ENCODE results near the gene KCNK3. TPM values are rescaled to one million over a fixed set of nuclear protein-coding genes. Genes with fewer than 3 reads are reported as not detected.
"Not testable (repeated sequence)": the region's sequence is repeated elsewhere in the genome, so short reads cannot be mapped to it uniquely, and the experiment has no call there.

The KCNK3 gene
- polyA plus RNA-seq, 3 donors, result 1.4 to 5.3 (median 2.0) TPM

DNA sequence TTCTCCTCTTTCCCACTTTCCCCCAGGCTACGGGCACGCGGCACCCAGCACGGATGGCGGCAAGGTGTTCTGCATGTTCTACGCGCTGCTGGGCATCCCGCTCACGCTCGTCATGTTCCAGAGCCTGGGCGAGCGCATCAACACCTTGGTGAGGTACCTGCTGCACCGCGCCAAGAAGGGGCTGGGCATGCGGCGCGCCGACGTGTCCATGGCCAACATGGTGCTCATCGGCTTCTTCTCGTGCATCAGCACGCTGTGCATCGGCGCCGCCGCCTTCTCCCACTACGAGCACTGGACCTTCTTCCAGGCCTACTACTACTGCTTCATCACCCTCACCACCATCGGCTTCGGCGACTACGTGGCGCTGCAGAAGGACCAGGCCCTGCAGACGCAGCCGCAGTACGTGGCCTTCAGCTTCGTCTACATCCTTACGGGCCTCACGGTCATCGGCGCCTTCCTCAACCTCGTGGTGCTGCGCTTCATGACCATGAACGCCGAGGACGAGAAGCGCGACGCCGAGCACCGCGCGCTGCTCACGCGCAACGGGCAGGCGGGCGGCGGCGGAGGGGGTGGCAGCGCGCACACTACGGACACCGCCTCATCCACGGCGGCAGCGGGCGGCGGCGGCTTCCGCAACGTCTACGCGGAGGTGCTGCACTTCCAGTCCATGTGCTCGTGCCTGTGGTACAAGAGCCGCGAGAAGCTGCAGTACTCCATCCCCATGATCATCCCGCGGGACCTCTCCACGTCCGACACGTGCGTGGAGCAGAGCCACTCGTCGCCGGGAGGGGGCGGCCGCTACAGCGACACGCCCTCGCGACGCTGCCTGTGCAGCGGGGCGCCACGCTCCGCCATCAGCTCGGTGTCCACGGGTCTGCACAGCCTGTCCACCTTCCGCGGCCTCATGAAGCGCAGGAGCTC lies 35.4 kb downstream of the KCNK3 start:
- DNase-seq, result no peak

DNA sequence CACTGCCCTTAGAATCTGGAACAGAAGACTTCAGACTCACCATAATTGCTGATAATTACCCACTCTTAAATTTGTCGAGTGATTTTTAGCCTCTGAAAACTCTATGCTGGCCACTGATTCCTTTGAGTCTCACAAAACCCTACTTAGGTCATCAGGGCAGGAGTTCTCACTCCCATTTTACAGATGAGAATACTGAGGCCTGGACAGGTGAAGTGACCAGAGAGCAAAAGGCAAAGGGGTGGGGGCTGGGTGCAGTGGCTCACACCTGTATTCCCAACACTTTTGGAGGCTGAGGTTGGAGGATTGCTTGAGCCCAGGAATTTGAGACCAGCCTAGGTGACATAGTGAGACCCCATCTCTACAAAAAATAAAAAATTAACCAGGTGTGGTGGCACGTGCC lies 36.8 kb downstream of the KCNK3 start:
- DNase-seq, result no peak

DNA sequence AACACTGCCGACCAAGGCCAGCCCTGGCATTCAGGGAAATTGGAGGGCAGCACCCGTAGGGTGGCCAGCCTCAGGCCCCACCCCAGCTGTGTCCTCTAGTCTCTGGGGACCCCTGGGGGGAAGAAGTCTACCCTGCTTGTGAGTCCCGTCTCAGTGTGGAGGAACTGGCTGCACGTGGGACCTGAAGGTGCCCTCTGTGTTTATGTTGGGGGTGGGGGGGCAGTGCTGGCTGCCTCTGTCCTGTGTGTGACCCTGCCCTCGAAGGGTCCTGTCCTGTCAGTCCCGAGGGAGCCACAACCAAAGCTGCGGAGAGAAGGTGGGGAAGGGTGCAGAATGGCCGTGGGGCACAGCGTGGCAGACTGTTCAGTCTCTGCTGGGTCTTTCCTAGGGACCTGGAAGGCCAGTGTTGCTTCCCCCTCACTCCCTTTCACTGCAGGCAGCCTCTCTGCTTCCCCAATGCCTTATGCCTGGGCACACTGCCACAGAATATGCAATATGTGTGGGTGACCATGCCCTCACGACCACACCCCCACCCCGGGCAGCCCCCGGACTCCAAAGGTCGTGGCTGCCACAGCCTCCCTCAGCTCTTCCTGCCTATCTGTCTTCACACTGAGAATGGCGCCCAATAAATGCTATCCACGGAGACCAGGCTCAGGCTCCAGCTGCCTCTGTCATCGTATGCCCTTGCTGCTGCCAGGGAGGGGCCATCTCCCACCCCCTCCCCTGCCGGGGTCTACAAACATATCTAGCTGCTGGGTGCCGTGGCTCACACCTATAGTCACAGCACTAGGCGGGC lies 38.2 kb downstream of the KCNK3 start:
- DNase-seq, result no peak

DNA sequence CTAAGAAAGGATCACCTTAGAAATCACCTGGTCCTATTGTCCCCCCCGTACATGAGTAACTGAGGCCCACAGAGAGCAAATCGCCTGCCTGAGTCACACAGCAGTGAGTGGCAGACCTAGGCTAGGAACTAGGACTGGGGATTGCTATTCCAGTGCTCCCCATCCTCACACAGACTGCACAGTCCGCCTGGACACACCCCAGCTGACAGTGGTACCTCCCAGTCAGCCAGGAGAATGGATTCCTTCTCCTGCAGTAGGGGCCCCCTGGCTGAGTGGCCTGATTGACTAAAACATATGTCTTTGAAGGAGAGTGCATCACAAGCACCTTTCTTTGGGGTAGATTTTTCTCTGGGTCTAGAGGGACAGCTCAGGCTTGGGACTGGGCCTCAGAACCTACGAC lies 39.2 kb downstream of the KCNK3 start:
- no peak for DNase-seq

DNA sequence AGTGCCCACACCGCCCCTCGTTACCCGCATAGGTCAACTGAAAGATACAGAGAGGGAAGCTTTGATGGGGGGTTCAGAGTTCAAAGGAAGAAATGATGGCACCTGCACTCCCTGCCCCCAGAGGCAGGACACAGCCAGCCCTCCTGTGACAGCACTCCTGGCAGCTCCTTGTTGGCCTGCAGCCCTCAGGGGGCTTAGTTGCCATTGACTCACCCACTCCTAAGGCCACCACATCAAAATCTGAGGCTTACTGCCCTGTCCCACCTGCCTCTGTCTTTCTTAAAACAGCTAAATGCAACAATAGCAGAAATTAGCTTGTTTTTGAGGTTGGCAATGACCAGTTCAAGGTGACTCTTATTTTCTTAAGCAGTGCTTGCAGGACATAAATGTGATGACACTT lies 39.9 kb downstream of the KCNK3 start:
- DNase-seq, result no peak

DNA sequence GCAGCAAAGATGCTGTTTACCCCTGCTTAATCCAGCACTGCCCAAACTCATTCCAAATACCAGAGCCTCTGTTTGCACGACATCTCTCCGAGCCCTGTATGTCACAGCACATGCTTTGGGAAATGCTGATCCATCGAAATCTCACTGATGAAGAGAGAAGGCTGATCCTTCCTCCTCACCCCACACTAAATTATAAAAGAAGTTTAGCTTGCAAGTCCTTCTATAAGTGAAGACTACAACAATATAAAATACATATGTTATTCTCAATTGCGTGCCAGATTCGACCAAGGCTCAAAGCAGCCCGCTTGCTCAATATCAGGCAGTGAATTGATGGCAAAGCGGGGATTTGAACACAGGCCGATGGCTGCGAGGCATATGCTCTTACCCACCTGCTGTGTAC lies 40.9 kb downstream of the KCNK3 start:
- no peak for DNase-seq

DNA sequence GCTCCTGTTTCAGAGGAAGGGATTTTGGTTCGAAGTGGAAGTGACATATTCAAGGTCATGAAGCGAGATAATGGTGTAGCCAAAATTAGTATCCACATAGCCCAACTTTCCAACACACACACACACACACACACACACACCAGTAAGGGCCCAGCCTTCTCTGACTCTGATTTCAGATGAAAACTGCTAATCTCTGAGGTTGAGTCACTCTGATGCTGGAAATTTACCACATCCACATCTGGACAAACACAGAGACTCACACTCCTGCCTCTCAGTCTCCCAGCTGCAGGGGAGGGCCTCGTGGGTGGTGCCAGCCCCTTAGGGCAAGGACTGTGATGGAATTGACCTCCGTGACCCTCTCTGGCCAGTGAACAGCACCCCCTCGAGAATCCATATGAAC lies 42.6 kb downstream of the KCNK3 start:
- no peak for DNase-seq

DNA sequence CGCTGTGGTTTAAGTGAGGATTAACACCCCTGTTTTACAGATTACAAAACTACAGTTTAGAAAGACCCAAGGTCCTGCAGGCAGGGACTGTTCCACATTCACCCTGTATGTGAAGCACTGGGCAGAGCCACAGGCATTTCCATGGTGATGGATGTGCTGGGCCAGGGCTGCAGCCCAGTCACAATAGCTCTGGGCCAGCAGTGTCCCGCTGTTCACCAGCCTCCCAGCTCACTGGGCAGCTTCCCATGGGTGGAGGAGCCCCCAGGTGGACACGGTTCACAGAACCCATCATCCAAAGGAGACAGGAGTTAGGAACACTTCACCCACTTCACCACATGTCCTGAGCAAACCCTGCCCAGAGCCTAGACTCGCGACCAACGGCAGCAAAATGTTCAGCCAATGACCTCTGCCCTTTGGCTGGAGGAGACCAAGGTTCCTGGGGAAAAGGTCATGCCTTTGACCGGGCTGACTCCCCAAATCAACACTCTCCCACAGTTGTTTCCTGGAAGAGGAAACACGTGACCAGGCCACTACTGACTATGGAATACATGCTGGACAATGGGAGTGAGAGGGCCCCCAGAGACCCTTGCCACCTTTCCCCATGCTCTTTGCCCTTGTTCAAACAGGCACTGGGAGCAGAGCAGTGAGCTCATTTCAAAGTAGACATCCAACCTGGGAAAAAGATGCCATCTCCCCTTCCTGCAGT lies 43.5 kb downstream of the KCNK3 start:
- DNase-seq, result no peak

DNA sequence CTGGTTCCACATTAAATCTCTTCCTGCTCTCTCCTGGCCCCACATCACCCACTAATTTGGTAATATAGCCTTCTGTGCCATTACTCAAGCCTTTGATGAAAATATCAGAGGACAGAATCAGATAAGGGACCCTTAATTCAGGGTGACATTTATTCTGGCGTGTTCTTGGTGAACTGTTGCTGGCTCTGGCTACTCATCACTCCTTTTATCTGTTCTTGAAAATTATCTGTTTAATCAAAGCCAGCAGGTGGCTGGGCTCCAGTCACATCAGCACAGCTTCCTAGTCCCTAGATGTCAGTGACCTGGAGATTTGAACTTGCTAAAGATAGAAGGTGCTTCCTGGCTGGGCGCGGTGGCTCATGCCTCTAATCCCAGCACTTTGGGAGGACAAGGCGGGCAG lies 44.7 kb downstream of the KCNK3 start:
- no peak for DNase-seq

DNA sequence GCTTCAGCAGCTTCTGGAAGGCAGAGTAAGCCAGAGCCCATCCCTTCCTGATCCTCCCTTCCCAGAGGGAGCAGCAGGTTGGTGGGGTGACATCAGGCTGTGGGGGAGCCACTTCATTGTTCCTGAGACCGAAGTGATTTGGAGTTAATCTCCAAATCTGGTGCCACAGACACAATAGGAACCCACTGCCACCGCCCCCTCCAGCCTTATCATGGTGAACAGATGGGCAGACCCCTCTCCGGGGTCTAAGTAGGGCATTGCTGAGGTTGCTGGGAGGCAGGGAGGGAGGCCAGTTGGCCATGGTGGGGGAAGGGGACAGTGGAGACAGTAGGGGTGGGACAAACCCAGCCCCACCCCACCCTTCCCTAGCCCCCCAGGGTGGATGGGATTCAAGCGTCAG lies 46.0 kb downstream of the KCNK3 start:
- DNase-seq, result no peak

DNA sequence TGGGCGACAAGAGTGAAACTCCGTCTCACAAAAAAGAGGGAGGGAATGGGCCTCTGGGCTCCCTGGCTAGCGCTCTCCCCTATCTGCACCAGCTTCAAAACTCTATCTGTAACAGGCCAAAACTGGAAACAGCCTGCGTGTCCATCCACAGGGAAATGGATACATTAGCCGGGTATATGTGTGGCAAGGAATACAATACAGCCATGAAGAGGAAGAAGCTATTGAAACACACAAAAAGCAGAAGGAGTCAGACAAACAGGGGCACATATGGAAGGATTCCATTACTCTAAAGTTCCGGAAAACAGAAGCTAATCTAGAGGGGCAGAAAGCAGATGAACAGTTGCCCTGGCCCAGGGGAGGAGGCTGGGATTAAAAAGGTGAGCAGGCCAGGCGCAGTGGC lies 47.0 kb downstream of the KCNK3 start:
- DNase-seq, result no peak

DNA sequence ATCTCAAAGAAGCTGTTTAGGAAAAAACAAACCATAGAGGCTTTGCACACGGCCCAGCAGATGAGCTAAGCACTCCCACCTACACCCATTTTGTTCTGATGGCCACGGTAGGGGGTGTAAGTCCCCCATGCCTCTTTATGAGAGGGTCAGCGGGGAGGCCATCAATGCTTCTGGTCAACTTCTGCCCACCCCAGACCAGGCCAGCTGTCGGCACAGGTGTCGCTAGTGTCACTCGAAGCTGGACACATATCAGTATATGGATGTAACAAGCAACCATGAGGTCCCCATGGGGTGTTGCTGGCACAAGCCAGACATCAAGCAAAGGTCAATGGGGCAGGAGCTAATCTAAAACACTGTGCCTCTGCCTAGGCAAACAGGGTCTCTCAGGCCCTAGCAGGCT lies 47.8 kb downstream of the KCNK3 start:
- DNase-seq, result no peak

DNA sequence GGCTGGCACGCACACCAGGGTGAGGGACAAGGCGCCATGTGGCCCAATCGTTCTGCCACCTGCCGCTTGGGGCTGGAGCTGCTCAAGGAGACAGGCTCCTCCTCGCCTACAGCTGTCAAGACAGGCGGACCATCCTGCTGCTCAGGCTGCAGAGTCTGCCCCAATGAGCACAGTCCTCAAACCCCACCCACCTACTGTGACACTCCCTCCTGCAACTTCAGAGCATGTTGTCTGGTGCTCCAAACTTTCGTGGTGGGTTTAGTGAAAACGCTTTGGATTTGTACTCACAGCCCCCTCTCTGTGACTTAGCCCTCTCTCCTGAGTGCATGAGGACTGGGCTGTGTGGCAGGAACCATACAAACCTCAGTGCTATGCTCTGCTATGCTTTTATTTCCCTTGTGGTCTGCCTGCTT lies 48.4 kb downstream of the KCNK3 start:
- no peak for DNase-seq

DNA sequence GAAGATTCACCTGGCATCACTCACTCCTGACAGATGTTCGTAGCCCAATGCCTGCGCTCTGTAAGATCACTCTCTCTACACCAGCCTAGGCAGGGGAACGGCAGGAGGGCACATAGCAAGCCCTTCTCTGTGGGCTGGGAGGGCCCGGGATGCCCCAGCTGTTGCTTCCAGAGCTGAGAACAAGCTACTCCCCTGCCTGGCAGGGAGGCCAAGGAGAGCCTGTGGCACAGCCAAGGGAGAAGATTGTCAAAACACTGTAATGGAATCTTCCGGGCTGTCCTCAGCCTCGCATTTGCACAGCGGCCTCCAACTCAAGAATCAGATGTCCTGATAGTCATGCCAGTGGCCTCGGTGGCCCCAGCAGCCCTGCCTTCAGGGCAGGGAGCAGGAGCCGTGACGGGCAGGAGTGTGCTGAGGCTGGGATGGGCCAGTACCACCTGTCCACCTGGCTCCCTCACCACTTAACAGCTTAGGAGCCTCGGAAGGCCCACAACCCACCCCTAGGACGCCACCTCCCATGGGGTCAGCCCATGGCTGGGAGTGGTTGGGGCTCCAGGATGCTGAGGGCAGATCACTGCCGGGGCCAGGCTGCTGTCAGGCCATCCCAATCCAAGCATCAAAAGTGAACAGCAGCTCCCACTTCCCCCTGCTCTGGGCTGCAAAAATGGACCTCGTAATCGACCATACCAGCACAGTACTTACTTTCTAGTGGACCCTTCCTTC lies 49.7 kb downstream of the KCNK3 start:
- no peak for DNase-seq

DNA sequence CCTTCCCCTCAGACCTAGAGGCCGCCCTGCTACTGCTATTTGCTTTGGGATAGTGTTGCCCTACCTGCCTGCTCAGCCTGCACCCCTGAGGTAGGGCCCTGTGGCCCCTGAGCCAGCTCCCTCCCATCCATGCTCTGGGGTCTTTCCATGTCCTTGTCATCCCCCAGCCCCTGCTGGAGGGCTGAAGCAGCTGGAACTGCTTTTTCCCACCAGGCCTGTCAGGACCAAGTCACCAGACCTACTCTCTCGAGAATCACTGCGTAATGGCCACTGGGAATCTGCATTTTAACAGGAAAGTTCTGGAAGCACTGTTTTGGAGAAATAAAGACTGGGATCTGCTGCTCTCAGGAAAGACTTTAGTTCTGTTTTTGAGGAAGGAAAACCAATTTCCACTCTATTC lies 51.3 kb downstream of the KCNK3 start:
- no peak for DNase-seq

DNA sequence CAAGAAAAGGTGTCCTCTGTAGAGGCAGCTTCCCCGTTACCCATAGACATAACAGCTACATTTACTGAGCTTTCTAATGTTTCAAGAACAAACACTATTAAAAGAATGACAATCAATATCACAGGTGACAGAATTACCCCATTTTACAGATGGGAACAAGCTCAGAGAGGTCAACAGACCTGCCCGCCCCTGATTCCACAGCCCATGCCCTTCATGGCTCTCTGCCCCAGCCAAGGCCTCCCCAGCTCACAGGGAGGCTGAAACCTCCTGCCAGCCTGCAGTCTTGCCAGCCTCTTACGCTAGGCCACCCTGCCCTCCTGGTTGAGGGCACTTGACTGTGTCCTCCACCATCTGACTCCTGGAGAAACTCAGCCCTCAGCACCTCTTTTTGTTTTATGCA lies 52.4 kb downstream of the KCNK3 start:
- no peak for DNase-seq

DNA sequence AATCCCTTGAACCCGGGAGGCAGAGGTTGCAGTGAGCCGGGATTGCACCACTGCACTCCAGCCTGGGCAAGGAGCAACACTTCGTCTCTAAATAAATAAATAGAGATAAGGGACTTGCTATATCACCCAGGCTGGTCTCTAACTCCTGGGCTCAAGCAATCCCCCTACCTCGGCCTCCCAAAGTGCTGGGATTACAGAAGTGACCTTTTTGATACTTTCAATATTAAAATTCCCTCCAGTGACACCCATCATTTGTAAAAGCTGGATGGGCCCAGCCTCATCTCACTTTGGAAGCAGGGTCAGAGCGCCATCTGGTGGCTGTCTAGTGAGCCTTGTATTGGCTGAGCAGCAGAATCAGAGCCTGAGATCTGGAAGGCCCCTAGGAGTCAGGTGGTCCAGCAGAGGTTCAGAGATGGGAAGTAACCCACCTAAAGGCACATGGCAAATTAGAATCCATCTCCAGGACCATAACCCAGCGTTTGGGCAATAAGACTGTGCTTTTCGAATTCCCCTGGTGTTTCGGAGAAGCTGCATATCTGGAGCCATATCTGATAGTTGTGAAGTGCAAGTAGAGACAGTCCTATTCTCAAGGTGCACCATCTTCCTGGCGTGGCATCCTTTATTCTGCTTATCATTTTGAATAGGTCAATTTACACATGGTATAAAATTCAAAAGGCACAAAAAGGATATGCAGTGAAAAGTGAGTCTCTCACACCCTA lies 53.2 kb downstream of the KCNK3 start:
- DNase-seq, result peak; percentile 81

DNA sequence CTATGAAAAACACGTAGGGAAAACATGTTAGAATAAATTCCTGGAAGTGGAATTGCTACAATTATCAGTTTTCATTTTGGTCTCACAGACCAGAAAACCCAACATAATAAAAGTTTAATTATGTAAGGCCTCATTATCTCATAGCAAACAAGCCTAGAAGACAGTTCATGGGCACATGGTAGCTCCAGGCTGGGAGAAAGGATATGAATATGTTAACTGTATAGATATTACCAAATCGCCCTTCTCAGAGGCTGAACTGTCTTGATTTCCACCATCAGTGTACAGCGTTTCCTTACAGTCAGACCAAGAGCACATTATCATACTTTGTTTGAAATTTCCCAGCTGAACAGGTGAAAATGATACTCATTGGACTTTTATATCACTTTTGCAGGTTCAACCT lies 54.4 kb downstream of the KCNK3 start:
- DNase-seq, result no peak

DNA sequence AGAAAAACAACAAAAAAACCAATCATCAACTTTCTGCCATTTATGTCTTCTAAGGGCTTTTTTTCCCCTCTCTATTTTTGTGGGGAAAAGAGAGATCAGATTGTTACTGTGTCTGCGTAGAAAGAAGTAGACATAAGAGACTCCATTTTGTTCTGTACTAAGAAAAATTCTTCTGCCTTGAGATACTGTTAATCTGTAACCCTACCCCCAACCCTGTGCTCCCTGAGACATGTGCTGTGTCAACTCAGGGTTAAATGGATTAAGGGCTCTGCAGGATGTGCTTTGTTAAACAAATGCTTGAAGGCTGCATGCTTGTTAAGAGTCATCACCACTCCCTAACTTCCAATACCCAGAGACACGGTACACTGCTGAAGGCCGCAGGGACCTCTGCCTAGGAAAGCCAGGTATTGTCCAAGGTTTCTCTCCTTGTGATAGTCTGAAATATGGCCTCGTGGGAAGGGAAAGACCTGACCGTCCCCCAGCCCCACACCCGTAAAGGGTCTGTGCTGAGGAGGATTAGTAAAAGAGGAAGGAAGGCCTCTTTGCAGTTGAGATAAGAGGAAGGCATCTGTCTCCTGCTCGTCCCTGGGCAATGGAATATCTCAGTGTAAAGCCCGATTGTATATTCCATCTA lies 57.4 kb downstream of the KCNK3 start:
- not testable (repeated sequence) for DNase-seq

DNA sequence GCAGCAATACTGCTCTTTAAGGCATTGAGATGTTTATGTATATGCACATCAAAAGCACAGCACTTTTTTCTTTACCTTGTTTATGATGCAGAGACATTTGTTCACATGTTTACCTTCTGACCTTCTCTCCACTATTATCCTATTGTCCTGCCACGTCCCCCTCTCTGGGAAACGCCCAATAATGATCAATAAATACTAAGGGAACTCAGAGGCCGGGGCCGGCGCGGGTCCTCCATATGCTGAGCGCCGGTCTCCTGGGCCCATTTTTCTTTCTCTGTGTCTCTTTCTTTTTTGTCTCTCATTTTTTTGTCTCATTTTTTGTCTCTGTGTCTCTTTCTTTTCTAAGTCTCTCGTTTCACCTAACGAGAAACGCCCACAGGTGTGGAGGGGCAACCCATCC lies 57.9 kb downstream of the KCNK3 start:
- not testable (repeated sequence) for DNase-seq

DNA sequence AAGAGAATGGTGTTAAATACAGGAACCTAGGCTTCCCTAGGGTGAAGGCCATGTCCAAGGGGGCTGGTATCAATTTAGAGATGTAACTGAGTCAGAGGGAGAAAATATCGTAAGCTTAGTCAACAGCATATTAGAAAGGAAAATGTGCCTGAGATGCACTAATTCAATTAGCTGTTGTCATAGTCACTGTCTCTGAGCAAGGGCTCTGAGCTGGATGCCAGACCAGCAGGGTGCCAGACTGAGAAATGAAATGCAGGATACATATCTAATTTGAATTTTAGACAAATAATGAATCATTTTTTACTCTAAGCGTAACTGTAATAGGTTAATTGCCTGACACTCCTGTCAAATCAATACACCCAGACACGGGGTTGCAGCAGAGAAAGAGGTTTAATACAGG lies 60.1 kb downstream of the KCNK3 start:
- no peak for DNase-seq

Data from renal pelvis (tissue), 4 donors.